ENCODE data around the gene IFNL3. TPM values are rescaled to one million over a fixed set of nuclear protein-coding genes. Genes with fewer than 3 reads are reported as not detected.
A peak's percentile ranks its signal among the peaks of the same experiment; 100 is the strongest.

Gene IFNL3
- total RNA-seq, 2 experiments from 2014 or later = 0.34 to 0.53 TPM

GRCh38 chr19:39199025-39199424 is 45.8 kb downstream of the IFNL3 start:
- Mint-ChIP-seq H3K27ac (no peak overlapping the region), H3K27me3 (peaks cover 62% of the 10 kb centered on the region), H3K4me3 (no peak overlapping the region), H3K36me3 (ENCODE audit: low read depth) (no peaks in the 10 kb centered on the region), H3K9me3 (ENCODE audit: low read depth) (no peaks in the 10 kb centered on the region), H3K4me1 (peaks cover 17% of the 10 kb centered on the region)
- intact Hi-C loops (cut with DNase I, micrococcal nuclease) = loop anchor here in 1 of 2 experiments (5.0 kb wide), 1 partner anchor 237 kb away; no protein-coding TSS in a partner anchor
- DNase-seq (no peak), ATAC-seq (no peak)
- CTCF ChIA-PET = interaction anchor here (1.0 kb wide), 1 partner anchor 102 kb away, joined by 3 read pairs; no protein-coding TSS in a partner anchor
- POLR2A ChIA-PET = interaction anchor here (0.6 kb wide), 1 partner anchor 28 kb away, joined by 3 read pairs; no protein-coding TSS in a partner anchor

- ChIA-PET CTCF (no interaction called here), POLR2A (no interaction called here)
- no peaks in the 10 kb centered on the region for H3K36me3 Mint-ChIP-seq (ENCODE audit: low read depth)
- peaks cover 58% of the 10 kb centered on the region for H3K27me3 Mint-ChIP-seq
- H3K4me1 Mint-ChIP-seq = peaks cover 17% of the 10 kb centered on the region
- no peaks in the 10 kb centered on the region for H3K9me3 Mint-ChIP-seq (ENCODE audit: low read depth)
- no peak overlapping the region for H3K27ac Mint-ChIP-seq
- no peak overlapping the region for H3K4me3 Mint-ChIP-seq
- peak; percentile 19 for ATAC-seq
- intact Hi-C loops (cut with DNase I, micrococcal nuclease) = loop anchor here in 1 of 2 experiments (5.0 kb wide), 1 partner anchor 236 kb away; no protein-coding TSS in a partner anchor
- DNase-seq = peak; percentile 27
These were observed 47.0 kb downstream of the IFNL3 start for GRCh38 chr19:39197808-39198207.

DNA sequence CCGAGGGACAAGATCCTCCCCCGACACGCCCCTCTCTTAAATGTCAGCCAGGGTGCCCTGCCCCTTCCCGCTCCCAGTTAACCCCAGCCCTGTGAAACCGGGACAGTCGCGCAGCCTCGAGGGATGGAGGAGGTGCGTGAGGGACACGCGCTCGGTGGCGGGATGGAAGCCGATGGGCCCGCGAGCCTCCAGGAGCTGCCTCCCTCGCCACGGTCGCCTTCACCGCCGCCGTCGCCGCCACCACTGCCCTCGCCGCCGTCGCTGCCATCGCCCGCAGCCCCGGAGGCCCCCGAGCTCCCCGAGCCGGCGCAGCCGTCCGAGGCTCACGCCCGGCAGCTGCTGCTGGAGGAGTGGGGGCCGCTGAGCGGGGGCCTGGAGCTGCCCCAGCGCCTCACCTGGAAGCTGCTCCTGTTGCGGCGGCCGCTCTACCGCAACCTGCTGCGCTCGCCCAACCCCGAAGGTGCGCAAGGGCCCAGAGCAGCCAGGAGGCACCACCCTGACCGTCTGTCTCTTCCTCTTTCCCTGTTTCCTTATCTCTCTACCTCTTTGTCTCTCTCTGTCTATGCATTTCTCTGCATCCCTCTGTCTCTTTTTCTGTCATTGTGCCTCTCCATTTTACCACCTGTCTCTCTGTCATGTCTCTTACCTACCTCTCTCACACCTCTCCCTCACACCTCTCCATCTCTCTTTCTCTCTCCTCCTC is 47.8 kb downstream of the IFNL3 start, which contains the start of gene NCCRP1:
NCCRP1 (plus strand) TSS at position 105 of the 703 bp plus-strand sequence; CDS start at position 124, 19 bp downstream.
- Mint-ChIP-seq H3K4me1 (peaks cover 17% of the 10 kb centered on the region), H3K27me3 (peaks cover 54% of the 10 kb centered on the region), H3K27ac (no peak within 1 kb of the TSS), H3K4me3 (no peak within 1 kb of the TSS), H3K36me3 (ENCODE audit: low read depth) (no peaks in the 10 kb centered on the region), H3K9me3 (ENCODE audit: low read depth) (no peaks in the 10 kb centered on the region)
- DNase-seq (peak; percentile 22), ATAC-seq (peak; percentile 30)
- ChIA-PET CTCF (interaction anchor here (0.6 kb wide), 1 partner anchor 78 kb away, joined by 3 read pairs; no protein-coding TSS in a partner anchor), POLR2A (no interaction called here)
- intact Hi-C loops (cut with DNase I, micrococcal nuclease) = loop anchor here in 1 of 2 experiments (5.0 kb wide), 1 partner anchor 235 kb away; no protein-coding TSS in a partner anchor

- Mint-ChIP-seq H3K4me3 (no peak overlapping the region), H3K9me3 (ENCODE audit: low read depth) (no peaks in the 10 kb centered on the region), H3K27me3 (peaks cover 51% of the 10 kb centered on the region), H3K27ac (no peak overlapping the region), H3K4me1 (peaks cover 17% of the 10 kb centered on the region), H3K36me3 (ENCODE audit: low read depth) (no peaks in the 10 kb centered on the region)
- DNase-seq = no peak
- ATAC-seq = no peak
- intact Hi-C loops (cut with DNase I, micrococcal nuclease) = loop anchor here in 1 of 2 experiments (5.0 kb wide), 1 partner anchor 234 kb away; no protein-coding TSS in a partner anchor
- POLR2A ChIA-PET = no interaction called here
- CTCF ChIA-PET = no interaction called here
These were observed 48.5 kb downstream of the IFNL3 start for GRCh38 chr19:39196320-39196719.

DNA sequence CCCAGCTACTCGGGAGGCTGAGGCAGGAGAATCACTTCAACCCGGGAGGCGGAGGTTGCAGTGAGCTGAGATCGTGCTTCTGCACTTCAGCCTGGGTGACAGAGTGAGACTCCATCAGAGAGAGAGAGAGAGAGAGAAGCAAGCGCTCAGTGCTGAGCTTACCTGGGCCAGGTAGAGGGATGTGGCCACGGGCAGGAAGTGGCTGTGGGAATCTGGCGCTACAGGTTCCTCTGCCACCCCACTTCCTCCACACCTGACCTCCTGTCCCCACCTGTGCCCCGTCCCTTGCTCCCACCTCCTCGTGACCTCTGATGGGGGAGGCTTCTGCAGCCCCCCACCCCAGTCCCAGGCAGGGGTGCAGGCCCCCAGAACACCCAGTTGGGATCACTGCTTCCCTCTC is 49.1 kb downstream of the IFNL3 start:
- Mint-ChIP-seq H3K36me3 (ENCODE audit: low read depth) (no peaks in the 10 kb centered on the region), H3K9me3 (ENCODE audit: low read depth) (no peaks in the 10 kb centered on the region), H3K4me3 (no peak overlapping the region), H3K27ac (no peak overlapping the region), H3K27me3 (peaks cover 47% of the 10 kb centered on the region), H3K4me1 (peaks cover 17% of the 10 kb centered on the region)
- ChIA-PET CTCF (interaction anchor here (0.6 kb wide), 1 partner anchor 250 kb away, joined by 3 read pairs; the partner anchor contains the start of gene SUPT5H), POLR2A (no interaction called here)
- no peak for DNase-seq
- intact Hi-C loops (cut with DNase I, micrococcal nuclease) = loop anchor here in 1 of 2 experiments (5.0 kb wide), 1 partner anchor 233 kb away; no protein-coding TSS in a partner anchor
- ATAC-seq = no peak

- CTCF ChIA-PET = interaction anchor here (0.6 to 1.2 kb wide), 2 partner anchors 24 to 96 kb away, joined by 3 read pairs; no protein-coding TSS in a partner anchor
These were observed 49.8 kb downstream of the IFNL3 start for GRCh38 chr19:39194832-39195542.

GRCh38 chr19:39193803-39194202 is 51.0 kb downstream of the IFNL3 start:
- ChIA-PET CTCF (interaction anchor here (1.5 kb wide), 1 partner anchor 71 kb away, joined by 5 read pairs; no protein-coding TSS in a partner anchor), POLR2A (no interaction called here)
- no peak for DNase-seq
- no peak for ATAC-seq
- H3K4me3 Mint-ChIP-seq = no peak overlapping the region
- intact Hi-C loops (cut with DNase I, micrococcal nuclease) = no loop called here
- H3K27me3 Mint-ChIP-seq = peaks cover 43% of the 10 kb centered on the region
- no peaks in the 10 kb centered on the region for H3K36me3 Mint-ChIP-seq (ENCODE audit: low read depth)
- no peak overlapping the region for H3K27ac Mint-ChIP-seq
- H3K9me3 Mint-ChIP-seq (ENCODE audit: low read depth) = no peaks in the 10 kb centered on the region
- peaks cover 17% of the 10 kb centered on the region for H3K4me1 Mint-ChIP-seq

More at GRCh38 chr19:39194832-39195542, 49.8 kb downstream of the IFNL3 start:
- no peak overlapping the region for H3K4me3 Mint-ChIP-seq
- ATAC-seq = no peak
- H3K4me1 Mint-ChIP-seq = peaks cover 17% of the 10 kb centered on the region
- H3K27ac Mint-ChIP-seq = no peak overlapping the region
- intact Hi-C loops (cut with DNase I, micrococcal nuclease) = loop anchor here in 1 of 2 experiments (5.0 kb wide), 1 partner anchor 233 kb away; no protein-coding TSS in a partner anchor
- DNase-seq = no peak
- H3K36me3 Mint-ChIP-seq (ENCODE audit: low read depth) = no peaks in the 10 kb centered on the region
- peaks cover 45% of the 10 kb centered on the region for H3K27me3 Mint-ChIP-seq
- POLR2A ChIA-PET = no interaction called here
- no peaks in the 10 kb centered on the region for H3K9me3 Mint-ChIP-seq (ENCODE audit: low read depth)

Other genes starting within 250 kb of the IFNL3 start
- under 1 TPM; 0.71 to 0.90 TPM for gene FBXO27, start 212.5 kb downstream of the IFNL3 start, total RNA-seq
- gene ACP7, start 160.6 kb downstream of the IFNL3 start, total RNA-seq = not detected
- 10 to 100 TPM; 14.2 to 22.6 TPM for gene PAK4, start 119.2 kb downstream of the IFNL3 start, total RNA-seq
- gene NCCRP1, start 48.0 kb downstream of the IFNL3 start, total RNA-seq = not detected
- not detected for gene SYCN, start 40.7 kb downstream of the IFNL3 start, total RNA-seq
- not detected for gene IFNL4, start 3.9 kb upstream of the IFNL3 start, total RNA-seq
- gene IFNL2, start 23.4 kb upstream of the IFNL3 start, total RNA-seq = not detected
- under 1 TPM; 0.50 to 0.51 TPM for gene IFNL1, start 51.4 kb upstream of the IFNL3 start, total RNA-seq
- gene LRFN1, start 75.9 kb upstream of the IFNL3 start, total RNA-seq = 1 to 10 TPM; 5.3 to 5.4 TPM
- 100 to 1,000 TPM; 231 to 333 TPM for gene GMFG, start 91.0 kb upstream of the IFNL3 start, total RNA-seq
- 10 to 100 TPM; 45.2 to 46.9 TPM for gene SAMD4B, start 97.4 kb upstream of the IFNL3 start, total RNA-seq
- 10 to 100 TPM; 40.4 to 54.2 TPM for gene PAF1, start 146.1 kb upstream of the IFNL3 start, total RNA-seq
- 10 to 100 TPM; 24.0 to 34.6 TPM for gene MED29, start 146.4 kb upstream of the IFNL3 start, total RNA-seq
- 10 to 100 TPM; 69.1 to 69.3 TPM for gene ZFP36, start 161.8 kb upstream of the IFNL3 start, total RNA-seq
- gene PLEKHG2, start 167.7 kb upstream of the IFNL3 start, total RNA-seq = 10 to 100 TPM; 46.0 to 65.5 TPM
- 1,000 to 10,000 TPM; 3,146 to 3,331 TPM for gene RPS16, start 190.9 kb upstream of the IFNL3 start, total RNA-seq
- gene SUPT5H, start 200.6 kb upstream of the IFNL3 start, total RNA-seq = 100 to 1,000 TPM; 157 to 165 TPM
- 100 to 1,000 TPM in 1 of 2 experiments, 10 to 100 TPM in 1; 99.4 to 126 TPM for gene TIMM50, start 235.8 kb upstream of the IFNL3 start, total RNA-seq